ENCODE data around the gene CELA3A. TPM values are rescaled to one million over a fixed set of nuclear protein-coding genes. Genes with fewer than 3 reads are reported as not detected.

The CELA3A gene
- total and polyA plus RNA-seq, 2 of the 8 experiments (the other 6 are each of a cell fraction or from before 2014, with no cell fraction given): not detected

GRCh38 chr1:22050330-22050729, 48.9 kb downstream of the CELA3A start:
- Histone ChIP-seq H3K4ac (replicated peaks; ENCODE audit: insufficient read length, low read depth, low read length) (no peak overlapping the region), H2BK15ac (ENCODE audit: low read length) (no peak overlapping the region), H3K4me1 (replicated peaks in 1 of 4; ENCODE audit: control insufficient read depth in 3 of 4, insufficient read depth in 4 of 4, low read length in 3 of 4) (peaks cover 0 to 3% (median 2%) of the 10 kb centered on the region in 4 experiments; a peak in 4 of 7 replicates), H3K56ac (replicated peaks; ENCODE audit: insufficient read length, low read depth, low read length) (no peak overlapping the region), H3K23me2 (ENCODE audit: low read depth, low read length) (peaks cover 5% of the 10 kb centered on the region; the same call in 1 of the 2 replicates), H4K91ac (replicated peaks; ENCODE audit: insufficient read length, low read length) (no peak overlapping the region), H3K9me3 (ENCODE audit: insufficient read depth in 2 of 2, low read depth in 1 of 2, low read length in 1 of 2) (no peaks in the 10 kb centered on the region), H3K4me2 (ENCODE audit: insufficient read depth in 1 of 2, low read depth in 2 of 2, low read length in 2 of 2) (no peak overlapping the region), H4K8ac (ENCODE audit: extremely low read depth, insufficient read depth, low read length) (no peak overlapping the region), H3K27me3 (replicated peaks in 1 of 4; ENCODE audit: control insufficient read depth in 3 of 4, extremely low read depth in 1 of 4, insufficient read depth in 3 of 4, low read length in 3 of 4) (no peaks in the 10 kb centered on the region), H2BK12ac (ENCODE audit: low read depth, low read length) (no peak overlapping the region), H3K27ac (ENCODE audit: low read depth, low read length) (no peak overlapping the region), H3K9ac (replicated peaks in 1 of 4; ENCODE audit: extremely low read depth in 1 of 4, low read depth in 3 of 4, low read length in 3 of 4) (no peak overlapping the region), H2AK5ac (ENCODE audit: low read depth, low read length) (no peak overlapping the region), H2AFZ (ENCODE audit: low read length) (no peak overlapping the region), H3K14ac (ENCODE audit: insufficient read length) (no peak overlapping the region), H2BK5ac (ENCODE audit: low read depth, low read length) (no peak overlapping the region), H3K23ac (ENCODE audit: insufficient read length) (no peak overlapping the region), H4K20me1 (replicated peaks in 1 of 2; ENCODE audit: control insufficient read depth in 1 of 2, insufficient read depth in 2 of 2, low read length in 2 of 2) (peaks cover 2 to 4% of the 10 kb centered on the region in 2 experiments), H3K18ac (ENCODE audit: extremely low read depth, low read length) (no peak overlapping the region), H3K4me3 (ENCODE audit: extremely low read depth in 1 of 4, insufficient read depth in 2 of 4, low read depth in 3 of 4, low read length in 4 of 4) (no peak overlapping the region), H3K36me3 (ENCODE audit: control insufficient read depth in 2 of 4, insufficient read depth in 4 of 4, low read length in 3 of 4) (0 out of 8 replicates have a peak, but pooled peaks cover 0 to 2% (median 0%) of the 10 kb centered on the region in 4 experiments), H2BK120ac (replicated peaks; ENCODE audit: low read depth, low read length) (no peak overlapping the region), H2BK20ac (ENCODE audit: low read length) (no peak overlapping the region), H3K79me1 (ENCODE audit: low read depth, low read length) (peaks cover 3% of the 10 kb centered on the region; the same call in 1 of the 2 replicates), H4K5ac (ENCODE audit: insufficient read length, low read depth, low read length) (no peak overlapping the region), H3K79me2 (ENCODE audit: control insufficient read depth in 1 of 2, insufficient read depth in 2 of 2, low read length in 2 of 2) (peaks cover 15 to 18% of the 10 kb centered on the region in 2 experiments)
- 97% methylated on average over 3 of the region's 3 CpGs; no CpG with 5 or more reads in 1 of the 2 experiments for WGBS, 2 experiments (ENCODE audit: extremely low coverage in 1 of 2, insufficient coverage in 1 of 2, insufficient read length in 1 of 2, insufficient replicate concordance in 2 of 2, low coverage in 1 of 2, low lambda C conversion rate in 2 of 2, missing lambda C conversion rate in 1 of 2)
- POLR2A ChIA-PET (ENCODE audit: partially characterized antibody): interaction anchor here (0.9 to 1.6 kb wide), 4 partner anchors 13 to 136 kb away, joined by 3 to 4 read pairs (median 3); no protein-coding TSS in a partner anchor
- CTCF ChIA-PET (ENCODE audit: partially characterized antibody): interaction anchor here (1.2 to 2.0 kb wide), 3 partner anchors 11 to 82 kb away, joined by 3 to 7 read pairs (median 5); no protein-coding TSS in a partner anchor
- FAIRE-seq (no peak), DNase-seq (ENCODE audit: low read depth in 1 of 2, low spot score in 2 of 2) (no peak)
- TF ChIP-seq MAFK (IDR thresholded peaks at IDR 0.05; ENCODE audit: low read depth, low read length) (no peak), NANOG (IDR thresholded peaks at IDR 0.05; ENCODE audit: insufficient read depth, low read depth, low read length, poor library complexity, severe bottlenecking) (no peak), KDM1A (IDR thresholded peaks at IDR 0.05; ENCODE audit: borderline replicate concordance, low read length) (no peak), GABPA (IDR thresholded peaks at IDR 0.05; ENCODE audit: borderline replicate concordance, insufficient read depth, low read length) (no peak), TAF7 (optimal IDR thresholded peaks at IDR 0.05; ENCODE audit: borderline replicate concordance, low read depth, low read length) (no peak), USF2 (IDR thresholded peaks at IDR 0.05; ENCODE audit: low read length) (no peak), CBX5 (IDR thresholded peaks at IDR 0.05; ENCODE audit: low read depth, low read length) (no peak), BACH1 (IDR thresholded peaks at IDR 0.05; ENCODE audit: low read length) (no peak), GTF2F1 (IDR thresholded peaks at IDR 0.05; ENCODE audit: borderline replicate concordance, low read depth, low read length) (no peak), SP1 (IDR thresholded peaks at IDR 0.05; ENCODE audit: low read depth, low read length) (no peak), ATF2 (IDR thresholded peaks at IDR 0.05; ENCODE audit: low read length) (no peak)
